Epithelial cell of proximal tubule (primary cell): Measurements from ENCODE around the gene TMEM141. TPM values are rescaled to one million over a fixed set of nuclear protein-coding genes. Genes with fewer than 3 reads are reported as not detected.

ENCODE experiments used
- DNase-seq: peaks from one replicate; pipeline ENCODE4 v3.0.0-alpha.2; 2011; ENCODE audit warnings: low read depth
- H3K4me3 ChIP-seq: 2 replicates; pipeline ENCODE4 v1.5.1; 2011; ENCODE audit warnings: low read depth, mild to moderate bottlenecking, low read length
- total RNA-seq: library from RNA; depleted of rRNA; stranded (reverse); fragments of >200 nt; gene quantifications from 2 replicates; pipeline ENCODE4 v1.2.3, GENCODE V29; 2015
- TF ChIP-seq, protein P1 (sequence below): conservative IDR thresholded peaks from 2 replicates; pipeline ENCODE4 v1.5.1; 2012; ENCODE audit warnings: low read depth, mild to moderate bottlenecking, low read length

Gene TMEM141
- total RNA-seq, 1 donor from 2014 or later: 108 TPM

DNA sequence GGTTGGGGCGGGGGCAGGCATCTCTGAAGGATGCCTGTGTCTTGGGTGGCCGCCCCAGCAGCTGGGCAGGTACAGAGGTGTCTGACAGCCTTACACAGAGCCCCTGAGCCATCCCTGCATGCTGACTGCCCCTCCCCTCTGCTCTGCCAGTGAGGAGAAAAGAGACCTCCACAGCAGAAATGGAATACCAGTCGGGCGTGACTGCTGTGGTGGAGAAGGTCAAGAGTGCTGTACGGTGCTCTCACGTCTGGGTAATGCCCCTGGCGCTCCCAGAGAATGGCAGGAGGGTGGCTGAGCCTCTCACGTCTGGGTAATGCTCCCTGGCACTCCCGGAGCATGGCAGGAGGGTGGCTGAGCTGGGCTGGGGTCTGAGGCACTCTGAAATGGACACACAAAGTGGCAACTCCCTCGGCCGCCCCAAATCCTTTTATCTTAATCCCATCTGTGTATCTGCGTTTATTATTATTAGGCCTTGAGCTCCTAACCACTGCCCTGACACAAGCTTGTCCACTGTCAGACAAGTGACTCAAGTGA, 14.1 kb downstream of the TMEM141 start:
- no peak for DNase-seq
- TF ChIP-seq, protein P1, sequence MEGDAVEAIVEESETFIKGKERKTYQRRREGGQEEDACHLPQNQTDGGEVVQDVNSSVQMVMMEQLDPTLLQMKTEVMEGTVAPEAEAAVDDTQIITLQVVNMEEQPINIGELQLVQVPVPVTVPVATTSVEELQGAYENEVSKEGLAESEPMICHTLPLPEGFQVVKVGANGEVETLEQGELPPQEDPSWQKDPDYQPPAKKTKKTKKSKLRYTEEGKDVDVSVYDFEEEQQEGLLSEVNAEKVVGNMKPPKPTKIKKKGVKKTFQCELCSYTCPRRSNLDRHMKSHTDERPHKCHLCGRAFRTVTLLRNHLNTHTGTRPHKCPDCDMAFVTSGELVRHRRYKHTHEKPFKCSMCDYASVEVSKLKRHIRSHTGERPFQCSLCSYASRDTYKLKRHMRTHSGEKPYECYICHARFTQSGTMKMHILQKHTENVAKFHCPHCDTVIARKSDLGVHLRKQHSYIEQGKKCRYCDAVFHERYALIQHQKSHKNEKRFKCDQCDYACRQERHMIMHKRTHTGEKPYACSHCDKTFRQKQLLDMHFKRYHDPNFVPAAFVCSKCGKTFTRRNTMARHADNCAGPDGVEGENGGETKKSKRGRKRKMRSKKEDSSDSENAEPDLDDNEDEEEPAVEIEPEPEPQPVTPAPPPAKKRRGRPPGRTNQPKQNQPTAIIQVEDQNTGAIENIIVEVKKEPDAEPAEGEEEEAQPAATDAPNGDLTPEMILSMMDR: no peak
- H3K4me3 ChIP-seq: no peak overlapping the region

DNA sequence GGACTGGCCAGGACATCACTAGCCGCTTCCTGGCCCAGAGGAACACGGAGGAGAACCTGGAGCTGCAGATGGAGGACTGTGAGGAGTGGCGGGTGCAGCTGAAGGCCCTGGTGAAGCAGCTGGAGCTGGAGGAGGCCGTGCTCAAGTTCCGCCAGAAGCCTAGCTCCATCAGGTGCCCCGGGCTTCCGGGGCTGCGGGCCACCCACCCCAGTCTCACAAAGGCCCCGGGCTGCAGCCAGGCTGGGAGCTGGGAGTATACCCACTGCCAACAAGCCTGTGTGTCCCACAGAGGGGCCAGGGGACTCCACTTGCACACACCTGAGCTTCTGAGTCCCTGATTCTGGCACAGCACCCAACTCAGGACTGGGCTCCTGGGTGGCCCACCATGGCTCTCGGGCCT, 14.9 kb downstream of the TMEM141 start:
- no peak for DNase-seq
- no peak overlapping the region for H3K4me3 ChIP-seq
- TF ChIP-seq, protein P1: no peak

DNA sequence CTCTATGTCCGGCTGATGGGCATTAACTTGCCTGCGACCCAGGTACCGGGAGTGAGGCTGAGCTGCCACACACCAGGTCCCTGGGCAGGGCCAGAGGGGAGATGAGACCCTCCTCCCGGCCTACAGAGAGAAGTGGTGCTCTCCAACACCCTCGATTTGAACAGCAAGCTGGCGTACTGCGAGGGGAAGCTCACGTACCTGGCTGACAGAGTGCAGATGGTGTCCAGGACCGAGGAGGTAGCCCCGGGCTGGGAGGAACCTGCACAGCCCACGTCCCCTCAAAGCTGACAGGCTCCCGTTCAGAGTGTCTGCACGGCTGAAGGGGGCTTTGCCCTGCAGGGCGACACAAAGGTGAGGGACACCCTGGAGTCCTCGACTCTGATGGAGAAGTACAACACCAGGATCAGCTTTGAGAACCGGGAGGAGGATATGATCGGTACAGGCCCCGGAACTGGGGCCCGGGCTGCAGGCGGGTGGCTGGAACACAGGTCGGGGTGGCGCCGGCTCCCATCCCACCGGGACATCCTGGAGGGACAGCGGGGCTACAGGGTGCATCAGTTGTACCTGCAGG, 15.6 kb downstream of the TMEM141 start:
- no peak for DNase-seq
- peak overlapping the region; percentile 92 for H3K4me3 ChIP-seq
- TF ChIP-seq, protein P1: no peak

DNA sequence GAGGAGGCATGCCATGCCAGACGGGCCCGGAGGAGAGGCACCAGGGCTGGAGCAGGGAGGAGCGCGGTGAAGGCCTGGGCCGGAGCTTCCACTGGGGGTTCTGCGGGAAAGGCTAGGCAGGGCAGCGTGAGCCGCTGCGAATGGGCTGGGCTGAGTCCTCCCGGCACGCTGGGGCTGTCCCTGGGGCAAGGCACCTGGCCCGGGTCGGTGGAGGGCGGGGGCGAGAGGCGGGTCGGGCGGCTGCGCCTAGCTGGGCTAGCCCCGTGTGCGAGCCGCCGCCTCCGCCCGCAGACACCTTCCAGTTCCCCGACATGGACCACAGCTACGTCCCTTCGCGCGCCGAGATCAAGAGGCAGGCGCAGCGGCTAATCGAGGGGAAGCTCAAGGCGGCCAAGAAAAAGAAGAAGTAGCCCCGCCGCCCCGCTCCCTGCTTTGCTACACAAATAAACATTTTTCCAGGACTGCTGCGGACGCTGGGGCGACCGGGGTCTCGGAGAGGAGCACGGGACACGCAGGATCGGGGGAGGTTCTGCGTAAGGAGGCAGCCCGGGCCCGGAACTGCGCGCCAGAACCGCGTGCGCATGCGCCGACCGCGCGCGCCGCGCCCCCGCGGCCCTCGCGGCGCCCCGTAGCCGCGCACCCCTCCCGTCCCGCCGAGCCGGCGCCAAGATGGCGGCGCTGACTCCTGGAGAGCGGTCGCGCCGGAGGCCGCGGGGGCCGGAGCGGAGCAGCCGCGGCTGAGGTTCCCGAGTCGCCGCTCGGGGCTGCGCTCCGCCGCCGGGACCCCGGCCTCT, 16.3 kb downstream of the TMEM141 start, which contains the start of gene RABL6:
RABL6 (plus strand) TSS at position 668 of the 794 bp plus-strand sequence. CDS start 249 bp downstream, outside the sequence.
- H3K4me3 ChIP-seq: peak within 1 kb of the TSS; percentile 92
- TF ChIP-seq, protein P1: no peak
- DNase-seq: no peak

DNA sequence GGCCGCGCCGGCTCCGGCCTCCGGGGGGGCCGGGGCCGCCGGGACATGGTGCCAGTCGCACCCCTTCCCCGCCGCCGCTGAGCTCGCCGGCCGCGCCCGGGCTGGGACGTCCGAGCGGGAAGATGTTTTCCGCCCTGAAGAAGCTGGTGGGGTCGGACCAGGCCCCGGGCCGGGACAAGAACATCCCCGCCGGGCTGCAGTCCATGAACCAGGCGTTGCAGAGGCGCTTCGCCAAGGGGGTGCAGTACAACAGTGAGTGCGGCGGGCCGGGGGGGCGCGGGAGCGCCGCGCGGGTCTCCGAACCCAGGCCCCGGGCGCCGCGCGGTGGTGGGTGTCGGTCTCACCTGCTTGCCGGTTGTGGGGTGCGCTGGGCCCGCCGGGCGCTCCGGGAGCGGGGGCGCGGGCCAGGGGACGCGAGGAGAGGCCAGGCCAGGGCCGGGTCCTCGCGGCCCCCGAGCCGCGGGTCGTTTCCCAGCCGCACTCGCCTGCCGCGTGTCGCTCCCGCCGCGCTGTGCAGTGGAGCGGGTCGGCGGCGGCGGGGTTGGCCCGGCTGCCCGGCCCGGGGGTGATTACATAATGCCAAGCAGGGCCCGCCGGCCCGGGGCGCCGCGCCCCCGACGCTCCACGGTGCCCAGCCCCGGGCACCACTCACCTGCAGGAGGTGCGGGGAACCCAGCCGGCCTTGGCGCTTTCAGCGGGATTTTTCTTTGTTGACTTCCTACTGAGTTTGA, 17.1 kb downstream of the TMEM141 start:
- H3K4me3 ChIP-seq: peak overlapping the region; percentile 92
- no peak for DNase-seq

DNA sequence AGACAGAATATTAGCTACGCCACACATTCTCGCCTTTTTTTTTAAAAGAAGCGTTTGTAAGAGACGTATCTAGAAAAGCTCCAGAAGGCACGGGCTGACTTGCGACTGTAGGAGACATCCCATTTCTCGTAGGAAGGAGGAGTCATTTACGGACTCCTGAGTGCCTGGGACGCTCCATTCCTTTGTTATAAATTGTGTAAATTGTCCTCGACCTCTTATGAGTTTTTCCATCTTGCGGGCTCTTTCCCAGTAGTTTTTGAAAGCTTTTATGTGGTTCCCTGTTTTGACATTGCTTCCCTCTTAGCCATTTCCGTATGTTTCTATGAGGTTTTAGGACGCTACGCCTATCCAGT, 17.6 kb downstream of the TMEM141 start:
- H3K4me3 ChIP-seq: peak overlapping the region; percentile 92
- DNase-seq: no peak
- TF ChIP-seq, protein P1: no peak

More for the DNA sequence above, 17.1 kb downstream of the TMEM141 start:
- TF ChIP-seq, protein P1: no peak
